Amygdala (tissue), 56 donors: ENCODE data around the gene XIST.
"Not testable (repeated sequence)": the region's sequence is repeated elsewhere in the genome, so short reads cannot be mapped to it uniquely, and the experiment has no call there.

Experiments
- DNase-seq, 56 donors: peaks; one replicate each; lab custom pipeline; 2025; lab: John Stamatoyannopoulos, UW

XIST gene

DNA sequence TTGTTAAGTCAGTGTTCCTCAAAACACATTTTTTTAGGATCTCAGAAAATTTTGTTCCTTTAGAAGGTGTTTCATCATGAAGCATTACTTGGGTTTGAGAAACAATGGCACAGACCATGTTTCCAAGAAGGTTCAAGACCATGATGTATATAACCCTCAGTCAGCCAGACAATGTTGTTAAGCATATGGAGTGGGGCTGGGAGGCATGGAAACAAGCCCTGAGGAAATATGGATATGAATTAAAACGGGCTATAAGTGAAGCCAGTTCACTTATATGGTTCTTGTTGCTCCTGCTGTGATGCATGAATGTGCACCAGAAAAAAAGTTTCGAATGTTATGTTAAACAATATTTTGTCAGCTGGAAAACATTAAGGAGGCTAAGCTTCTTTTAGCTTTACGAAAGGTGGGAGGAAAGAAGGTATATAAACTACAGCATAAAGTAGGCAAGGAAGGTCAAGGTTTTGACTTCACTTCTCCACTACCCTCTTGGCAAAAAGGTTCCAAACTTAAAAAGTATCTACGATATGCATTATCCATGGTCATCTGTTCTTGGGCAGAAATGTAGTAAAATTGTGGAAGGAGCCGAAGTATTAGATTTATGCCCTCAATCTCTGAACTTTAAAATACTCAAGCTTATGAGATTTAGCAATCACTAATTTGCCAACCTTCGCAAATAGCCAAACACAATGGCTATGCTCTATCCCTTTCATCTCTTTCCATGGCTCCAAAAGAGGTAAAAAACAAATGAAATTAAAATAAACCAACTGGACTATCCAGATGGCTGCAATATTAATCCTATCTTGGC is 12.2 kb downstream of the XIST start:
- DNase-seq: no peak

DNA sequence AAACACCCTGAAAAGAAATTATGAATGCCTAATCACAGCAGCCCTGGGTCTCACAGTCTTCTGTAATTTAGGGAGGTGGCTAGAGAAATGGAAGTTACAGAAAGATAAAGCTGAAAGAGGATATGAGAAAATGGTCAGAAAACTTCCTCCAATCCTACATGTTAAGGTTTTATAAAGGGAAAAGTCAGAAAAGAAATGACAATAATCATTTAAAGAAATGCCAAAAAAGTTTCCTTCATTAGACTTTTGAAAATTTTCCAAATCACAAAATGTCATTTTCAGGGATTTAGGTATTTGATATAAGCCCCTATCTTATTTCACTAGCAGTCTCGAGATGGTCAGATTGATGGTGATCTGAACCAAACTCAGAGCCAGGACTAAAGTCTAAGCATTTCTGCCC is 13.4 kb downstream of the XIST start:
- DNase-seq: no peak

DNA sequence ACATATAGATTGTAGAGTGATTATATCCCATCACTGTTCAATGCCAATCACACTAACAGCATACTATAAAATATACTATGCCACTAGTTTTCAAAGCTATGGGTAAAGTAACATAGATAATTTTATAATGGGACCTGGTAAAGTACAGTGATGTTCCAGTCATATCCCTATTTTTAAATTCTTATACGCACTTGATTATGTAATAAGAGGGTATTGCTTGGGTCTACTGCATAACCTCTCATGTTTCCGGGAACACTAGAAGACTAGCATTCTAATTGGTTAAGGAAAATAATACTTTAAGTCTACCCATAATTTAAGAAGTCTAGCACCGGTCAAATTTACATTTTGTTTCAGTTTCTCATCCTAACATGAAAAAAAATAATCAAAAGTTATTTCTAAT is 14.4 kb downstream of the XIST start:
- no peak for DNase-seq

DNA sequence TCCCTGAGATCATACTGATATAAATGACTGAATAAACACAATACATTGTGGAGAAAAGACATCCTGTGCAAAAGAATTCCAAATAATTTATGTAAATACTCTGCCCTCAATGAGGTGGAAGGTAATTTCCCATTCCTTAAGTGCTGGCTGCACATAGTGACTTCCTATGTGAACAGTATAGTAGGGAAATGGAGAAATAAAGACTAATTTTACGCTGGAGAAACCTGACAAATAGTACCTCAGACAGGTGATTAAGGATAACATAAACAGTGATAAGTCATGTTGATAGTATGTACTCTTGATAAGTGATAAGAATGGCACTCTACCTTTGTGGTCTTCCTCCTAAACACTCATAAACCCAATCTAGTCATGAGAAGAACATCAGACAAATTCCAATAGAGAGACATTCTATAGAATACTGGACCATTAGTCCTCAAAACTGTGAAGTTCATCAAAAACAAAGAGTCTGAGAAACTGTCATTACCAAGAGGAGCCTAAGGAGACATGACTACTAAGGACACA is 15.5 kb downstream of the XIST start:
- DNase-seq: no peak

DNA sequence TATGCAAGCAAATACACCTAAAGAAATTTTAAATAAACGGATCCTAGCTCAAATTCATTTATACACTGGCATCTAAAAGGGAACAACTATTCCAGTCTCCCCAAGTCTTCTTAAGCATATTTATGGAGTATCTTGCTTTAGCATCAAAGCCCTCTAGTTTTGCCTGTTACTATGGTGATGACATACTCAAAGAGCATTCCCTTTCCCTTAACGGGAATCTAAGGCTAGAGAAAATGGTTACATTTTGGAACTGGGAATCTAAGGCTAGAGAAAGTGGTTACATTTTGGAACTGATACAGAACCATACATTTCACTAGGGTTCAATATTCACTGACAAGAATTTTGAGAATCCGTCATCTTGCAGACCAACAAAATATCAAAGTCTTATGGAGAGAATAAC is 18.3 kb downstream of the XIST start:
- DNase-seq: no peak

DNA sequence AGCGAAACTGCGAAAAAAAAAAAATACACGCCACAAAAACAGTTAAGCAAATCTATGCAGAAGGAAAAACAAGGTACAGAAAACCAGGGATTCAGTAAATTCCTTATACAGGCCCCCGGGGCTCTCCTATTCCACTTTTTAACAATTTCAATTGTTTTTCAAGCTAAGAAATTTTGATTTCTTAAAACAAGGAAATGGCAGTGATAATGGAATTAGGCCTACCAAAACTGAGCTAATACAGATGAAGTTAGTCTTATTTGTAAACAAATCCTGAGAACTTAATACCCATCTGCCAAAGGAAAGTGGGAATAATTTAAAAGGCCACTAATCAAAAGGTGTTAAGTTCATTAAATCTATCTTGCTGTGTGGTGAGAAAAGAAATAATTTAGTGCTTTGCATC is 20.2 kb downstream of the XIST start:
- DNase-seq: no peak

DNA sequence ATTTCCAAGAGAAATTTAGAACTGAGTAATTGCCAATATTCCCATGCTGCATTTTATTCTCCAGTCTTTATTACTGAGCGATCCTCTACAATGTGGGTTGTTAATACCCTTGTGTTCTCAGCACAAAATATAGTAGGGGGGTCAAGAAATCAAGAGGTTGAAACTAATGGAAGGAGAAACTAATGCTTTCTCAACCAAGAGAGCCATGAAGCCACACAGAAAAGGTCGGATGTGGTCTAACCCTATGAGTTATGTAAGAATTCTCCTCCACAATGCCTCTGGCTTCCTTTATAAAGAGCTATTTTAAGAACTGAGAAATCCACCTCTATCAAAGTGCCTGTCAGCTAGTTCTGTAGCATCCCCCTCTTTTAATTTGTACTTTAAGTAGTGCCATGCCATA is 21.0 kb downstream of the XIST start:
- no peak for DNase-seq

DNA sequence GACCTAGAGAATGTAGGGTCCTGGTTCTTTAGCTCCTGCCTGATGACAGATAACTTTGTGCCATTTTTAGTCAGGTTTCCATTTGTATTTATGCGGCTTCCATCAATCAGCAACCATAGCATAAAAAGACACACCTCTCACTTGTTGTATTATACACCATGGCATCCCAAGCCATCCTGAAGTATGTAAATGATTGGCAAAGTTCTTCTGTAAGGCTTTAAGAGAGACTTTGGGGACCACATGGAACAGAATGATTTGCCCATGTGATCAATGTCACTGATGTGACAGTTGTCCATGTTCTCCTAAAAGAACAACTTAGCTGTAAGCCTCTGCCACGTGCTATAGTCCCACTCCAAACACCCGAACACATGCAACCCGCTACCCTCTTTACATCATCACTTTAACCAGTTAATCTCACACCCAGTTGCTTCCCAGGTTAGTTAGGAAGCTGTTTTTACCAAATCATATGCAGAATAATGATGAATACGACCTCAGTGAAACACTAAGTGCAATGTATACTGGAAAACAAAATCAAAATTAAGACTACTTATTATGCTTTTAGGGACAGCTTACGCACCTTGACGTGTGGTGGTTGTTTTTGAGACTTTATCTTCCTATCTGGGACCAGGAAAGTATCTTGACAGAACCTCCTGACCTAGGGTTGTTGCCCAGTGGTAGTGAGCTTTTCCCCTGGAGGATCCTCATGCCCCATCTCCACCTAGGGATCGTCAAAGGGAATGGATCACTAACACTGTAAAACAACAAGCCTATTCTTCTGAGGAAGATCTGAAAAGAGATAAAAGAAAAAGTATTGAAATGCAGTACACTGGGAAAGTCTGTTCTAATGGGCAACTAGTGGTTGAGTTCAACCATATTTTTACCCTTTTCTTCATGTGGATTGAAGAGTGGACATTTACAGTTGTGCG is 21.8 kb downstream of the XIST start:
- DNase-seq: no peak

DNA sequence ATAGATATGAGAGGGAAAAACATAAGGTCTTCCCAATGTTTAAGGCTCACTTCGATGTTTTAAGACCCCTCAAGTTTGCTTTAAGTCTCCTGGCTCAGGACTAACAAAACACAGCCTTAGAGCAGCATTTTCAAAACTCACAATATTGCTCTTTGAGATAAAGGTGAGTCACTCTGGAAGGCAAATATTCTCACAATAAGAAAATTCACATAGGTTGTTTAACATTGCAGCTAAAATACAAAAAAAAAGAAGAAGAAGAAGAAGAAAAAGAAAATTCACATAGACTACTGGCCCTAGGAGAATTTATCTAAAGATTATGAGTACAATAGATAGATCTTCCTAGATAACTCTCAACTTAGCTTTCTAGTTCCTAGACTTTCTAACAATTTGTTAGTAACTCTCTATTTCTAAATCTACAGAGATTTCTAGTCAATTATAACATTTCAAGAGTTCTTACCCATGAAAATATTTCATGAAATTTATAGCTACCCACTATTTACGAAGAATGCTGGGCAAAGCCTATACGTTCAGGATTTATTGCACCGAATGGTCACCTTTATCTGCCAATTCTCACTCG is 22.5 kb downstream of the XIST start:
- DNase-seq: no peak

DNA sequence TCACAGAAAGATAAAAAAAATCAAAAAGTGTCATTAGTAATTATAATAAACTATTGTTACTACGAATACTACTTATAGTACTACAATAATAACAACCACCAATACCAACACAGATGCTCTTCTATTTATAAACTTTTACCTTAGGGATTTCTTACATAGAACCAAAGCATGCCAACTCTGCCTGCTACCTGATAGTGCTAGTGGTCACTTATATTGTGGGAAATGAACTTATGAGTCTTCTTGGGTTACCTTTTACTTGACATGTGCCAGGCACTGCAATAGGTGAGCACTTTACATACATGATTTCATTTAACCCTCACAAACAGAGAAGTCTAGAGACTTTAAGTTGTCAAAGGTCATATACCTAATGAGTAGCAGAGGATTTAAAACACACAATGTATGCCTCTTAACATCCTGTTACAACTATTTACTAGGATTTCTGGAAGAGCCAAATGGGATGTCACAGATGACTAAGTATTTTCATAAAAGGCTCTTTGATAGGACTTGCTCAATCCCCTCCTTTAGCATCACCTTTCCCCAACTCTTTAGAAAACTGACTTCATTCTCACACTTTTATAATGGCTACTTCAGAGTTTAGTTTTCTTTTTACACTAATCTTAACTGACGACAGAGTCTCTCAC is 24.3 kb downstream of the XIST start:
- no peak for DNase-seq

DNA sequence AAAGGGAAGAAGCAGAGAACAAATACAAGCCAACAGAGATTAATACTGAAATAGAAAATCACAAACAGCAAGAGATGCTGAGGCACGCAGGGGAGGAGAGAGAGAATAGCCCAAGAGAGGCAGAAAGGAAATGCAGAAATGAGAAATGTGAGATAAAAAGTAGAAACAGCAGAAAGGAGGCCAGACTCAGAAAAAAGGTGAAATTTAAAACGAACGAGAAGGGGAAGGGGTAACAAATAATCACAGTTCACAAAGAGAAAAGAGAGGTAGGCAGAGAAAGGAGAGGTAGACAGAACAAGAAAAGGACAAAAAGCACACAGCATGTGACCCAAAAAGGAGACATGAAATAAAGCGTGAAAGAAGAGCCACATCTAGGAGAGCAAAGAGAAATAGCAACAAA is 25.1 kb downstream of the XIST start:
- no peak for DNase-seq

DNA sequence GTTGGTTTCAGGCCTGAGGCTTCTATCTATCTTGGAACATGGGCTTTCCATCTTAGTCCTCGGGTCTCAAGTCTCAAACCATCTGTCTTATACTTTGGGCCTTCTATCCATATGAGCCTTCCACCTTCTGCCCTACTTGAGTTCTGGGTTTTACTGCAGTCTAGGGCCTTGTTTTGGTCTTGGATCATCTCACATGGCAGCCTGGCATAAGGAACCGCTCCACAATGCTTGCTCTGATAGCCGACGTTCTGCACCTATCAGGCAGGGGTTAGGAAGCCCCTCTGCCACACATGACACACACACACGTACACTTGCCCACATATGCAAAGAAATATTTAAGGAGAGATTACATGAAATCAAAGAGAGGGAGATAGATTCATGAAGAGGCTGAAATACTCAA is 25.5 kb downstream of the XIST start:
- DNase-seq: no peak

DNA sequence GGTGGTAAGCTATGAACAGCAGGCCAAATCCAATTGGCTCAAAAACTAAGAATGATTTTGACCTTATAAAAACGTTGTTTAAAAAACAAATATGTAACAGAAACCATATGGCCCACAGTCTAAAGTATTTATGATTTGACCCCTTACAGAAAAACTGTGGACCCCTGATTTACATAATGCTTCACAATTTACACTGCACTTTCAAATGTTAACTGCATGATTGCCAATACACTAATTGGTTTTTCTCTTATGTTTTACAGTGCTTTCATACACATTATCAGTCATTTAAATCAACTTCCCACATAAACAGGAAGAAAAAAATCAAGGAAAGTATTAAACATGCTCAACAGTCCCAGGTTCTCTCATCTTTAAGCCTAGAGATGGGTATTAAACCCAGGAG is 26.9 kb downstream of the XIST start:
- no peak for DNase-seq

DNA sequence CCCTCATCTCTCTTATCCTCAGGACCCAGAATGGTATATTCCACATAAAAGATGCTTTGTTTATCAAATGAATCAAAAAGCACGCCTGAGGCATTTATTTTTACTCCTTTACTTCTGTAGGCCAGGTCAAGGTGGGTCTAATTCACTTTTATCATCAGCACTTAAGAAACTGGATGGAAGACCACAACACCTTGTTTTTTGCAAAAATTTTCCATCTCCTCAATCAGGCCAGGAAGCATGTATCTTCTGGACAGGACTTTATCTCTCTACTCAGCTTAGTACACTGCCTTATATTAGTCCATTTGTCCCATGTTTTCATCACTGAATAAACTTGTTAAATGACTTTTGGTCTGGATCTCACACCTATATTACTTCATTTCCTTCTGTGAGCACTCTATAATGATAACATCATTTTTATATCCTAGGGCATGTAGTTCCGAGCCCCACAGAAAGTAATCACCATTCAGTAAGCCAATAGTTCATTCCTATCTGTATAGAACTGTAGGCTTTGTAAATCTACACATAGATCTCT is 29.0 kb downstream of the XIST start:
- no peak for DNase-seq

DNA sequence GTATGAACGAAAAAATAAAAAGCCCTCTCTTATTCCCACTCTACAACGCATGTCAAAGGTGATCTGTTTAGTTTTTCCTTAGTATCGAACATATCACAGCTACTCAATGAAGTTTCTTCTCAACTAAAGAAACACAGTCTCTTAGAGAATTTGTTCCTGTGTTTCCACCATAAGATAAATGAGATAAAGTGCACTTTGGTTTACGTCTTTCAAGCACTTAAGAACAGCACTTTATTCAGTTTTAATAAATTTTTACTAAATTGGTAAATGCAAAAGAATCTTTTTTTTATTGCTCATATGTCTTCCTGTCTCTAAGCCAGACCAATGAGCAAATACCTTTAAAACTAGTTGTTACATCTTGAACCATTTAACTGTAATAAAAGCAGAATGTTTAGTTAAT is 29.7 kb downstream of the XIST start:
- no peak for DNase-seq

DNA sequence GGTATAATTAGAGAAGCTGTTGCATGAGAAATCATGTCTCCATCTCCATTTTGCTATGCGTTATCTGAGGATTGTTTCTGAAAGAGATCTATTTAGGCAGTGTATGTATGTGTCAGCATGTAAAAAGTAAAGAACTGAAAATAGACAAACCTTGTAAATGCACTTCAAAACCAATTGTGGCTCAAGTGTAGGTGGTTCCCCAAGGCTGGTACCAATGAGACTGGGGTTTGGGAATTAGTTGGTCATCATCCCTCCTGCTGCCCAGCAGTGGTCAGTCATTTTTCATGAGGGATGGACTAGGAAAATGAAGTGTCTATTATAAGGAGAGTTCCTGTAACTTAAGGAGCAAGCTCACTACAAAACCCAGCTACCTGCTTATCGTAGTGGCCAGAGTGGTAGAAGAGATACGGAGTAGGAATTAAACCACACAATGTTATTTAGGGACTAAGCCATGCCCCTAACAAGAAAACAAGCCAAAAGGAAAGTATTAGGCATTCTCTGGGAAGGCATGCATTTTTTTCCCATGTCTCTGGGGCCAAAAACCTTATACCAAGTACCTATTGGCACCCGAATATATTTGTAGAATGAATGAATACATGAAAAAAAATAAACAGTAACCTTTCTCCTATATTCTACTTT is 30.5 kb downstream of the XIST start:
- DNase-seq: no peak

DNA sequence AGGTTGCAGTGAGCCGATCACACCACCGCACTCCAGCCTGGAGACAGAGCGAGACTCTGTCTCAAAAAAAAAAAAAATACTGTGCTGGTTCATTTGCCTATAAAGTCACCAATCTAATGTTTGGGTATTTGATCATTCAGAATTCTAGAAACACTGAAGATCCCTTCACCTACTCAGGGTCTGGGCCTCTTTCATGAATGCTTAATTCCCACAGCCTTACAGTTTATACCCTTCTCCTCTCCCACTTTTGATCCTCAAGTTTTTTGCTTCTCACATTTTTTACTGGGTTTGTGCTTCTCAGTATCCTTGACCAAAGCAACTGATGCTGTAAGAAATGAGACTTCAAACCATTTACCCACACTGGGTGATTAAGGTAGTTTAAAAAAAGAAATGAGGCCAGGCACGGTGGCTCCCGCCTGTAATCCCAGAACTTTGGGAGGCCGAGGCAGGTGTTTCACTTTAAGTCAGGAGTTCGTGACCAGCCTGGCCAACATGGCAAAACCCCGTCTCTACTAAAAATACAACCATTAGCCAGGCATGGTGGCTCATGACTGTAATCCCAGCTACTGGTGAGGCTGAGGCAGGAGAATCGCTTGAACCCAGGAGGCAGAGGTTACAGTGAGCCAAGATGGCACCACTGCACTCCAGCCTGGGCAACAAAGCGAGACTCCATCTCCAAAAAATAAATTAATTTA is 32.5 kb downstream of the XIST start:
- DNase-seq: not testable (repeated sequence)

DNA sequence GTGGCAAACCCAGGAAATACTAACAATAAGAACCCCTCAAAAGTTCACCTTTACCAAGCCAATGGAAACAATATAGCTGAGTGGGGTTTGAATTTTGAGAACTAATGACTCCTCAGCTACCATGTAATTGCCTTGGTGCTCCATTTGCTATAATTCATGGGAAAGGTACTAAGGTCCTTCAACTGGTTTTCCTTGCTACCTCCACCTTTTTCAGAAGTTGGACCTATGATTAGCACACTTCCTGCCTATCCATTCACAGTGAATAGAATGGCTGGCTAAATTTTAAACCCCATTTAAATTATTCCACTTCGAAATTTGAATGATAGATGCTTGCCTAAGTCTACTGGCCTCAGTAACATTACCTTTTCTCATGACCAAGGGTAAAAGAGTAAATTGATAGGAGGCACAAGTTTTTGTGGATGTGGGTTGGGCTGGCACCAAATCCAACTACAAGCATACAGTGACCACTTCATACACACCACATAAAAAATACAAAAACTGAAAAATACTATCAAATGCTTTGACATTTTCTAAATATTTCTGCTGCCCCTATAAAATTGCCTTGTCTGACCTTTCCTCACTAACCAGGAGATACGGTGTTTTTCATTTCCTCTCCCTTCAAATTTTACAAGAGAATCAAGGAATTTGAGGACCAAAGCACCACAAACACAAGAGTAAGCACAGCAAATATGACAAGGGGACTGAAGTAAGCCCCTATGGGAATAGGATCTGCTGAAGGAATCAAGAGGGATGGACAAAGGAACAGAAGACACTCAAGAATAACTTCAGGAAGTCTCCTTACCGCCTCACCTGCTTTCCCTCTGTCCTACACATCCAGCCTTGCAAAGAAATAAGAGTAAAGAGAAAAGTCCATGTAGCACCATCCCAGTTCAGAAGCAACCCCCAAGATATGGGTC is 34.1 kb downstream of the XIST start:
- DNase-seq: no peak
